22Rv1 (cell line): ENCODE results near the gene BBOF1.

Source experiments
- ZFX ChIP-seq: fragments of 450-650 bp; IDR thresholded peaks from 2 replicates; pipeline ENCODE4 v1.6.1; 2017; ENCODE audit warnings: antibody characterized with exemption, borderline replicate concordance
- TF ChIP-seq, protein P1 (sequence below): fragments of 450-650 bp; IDR thresholded peaks from 2 replicates; pipeline ENCODE4 v1.5.1; 2017; ENCODE audit warnings: mild to moderate bottlenecking

DNA sequence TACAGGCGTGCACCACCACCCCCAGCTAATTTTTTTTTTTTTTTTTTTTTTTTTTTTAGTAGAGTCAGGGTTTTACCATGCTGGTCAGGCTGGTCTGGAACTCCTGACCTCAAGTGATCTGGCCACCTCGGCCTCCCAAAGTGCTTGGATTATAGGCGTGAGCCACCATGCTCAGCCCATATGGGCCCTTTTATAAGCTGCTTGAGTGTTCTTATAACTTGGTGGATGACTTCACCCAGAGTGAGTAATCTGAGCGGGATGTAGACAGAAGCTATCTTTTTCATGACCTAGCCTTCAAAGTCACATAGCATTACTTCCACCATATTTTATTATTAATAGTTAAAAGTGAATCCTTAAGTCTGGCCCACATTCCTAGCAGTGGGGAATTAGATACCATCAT, 16.4 kb downstream of the BBOF1 start:
- TF ChIP-seq, protein P1, sequence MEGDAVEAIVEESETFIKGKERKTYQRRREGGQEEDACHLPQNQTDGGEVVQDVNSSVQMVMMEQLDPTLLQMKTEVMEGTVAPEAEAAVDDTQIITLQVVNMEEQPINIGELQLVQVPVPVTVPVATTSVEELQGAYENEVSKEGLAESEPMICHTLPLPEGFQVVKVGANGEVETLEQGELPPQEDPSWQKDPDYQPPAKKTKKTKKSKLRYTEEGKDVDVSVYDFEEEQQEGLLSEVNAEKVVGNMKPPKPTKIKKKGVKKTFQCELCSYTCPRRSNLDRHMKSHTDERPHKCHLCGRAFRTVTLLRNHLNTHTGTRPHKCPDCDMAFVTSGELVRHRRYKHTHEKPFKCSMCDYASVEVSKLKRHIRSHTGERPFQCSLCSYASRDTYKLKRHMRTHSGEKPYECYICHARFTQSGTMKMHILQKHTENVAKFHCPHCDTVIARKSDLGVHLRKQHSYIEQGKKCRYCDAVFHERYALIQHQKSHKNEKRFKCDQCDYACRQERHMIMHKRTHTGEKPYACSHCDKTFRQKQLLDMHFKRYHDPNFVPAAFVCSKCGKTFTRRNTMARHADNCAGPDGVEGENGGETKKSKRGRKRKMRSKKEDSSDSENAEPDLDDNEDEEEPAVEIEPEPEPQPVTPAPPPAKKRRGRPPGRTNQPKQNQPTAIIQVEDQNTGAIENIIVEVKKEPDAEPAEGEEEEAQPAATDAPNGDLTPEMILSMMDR: no peak
- TF ChIP-seq ZFX: no peak
